Uterus (tissue), 4 donors: Measurements from ENCODE around the gene CUL3. TPM values are rescaled to one million over a fixed set of nuclear protein-coding genes. Genes with fewer than 3 reads are reported as not detected.
"Not testable (repeated sequence)": the region's sequence is repeated elsewhere in the genome, so short reads cannot be mapped to it uniquely, and the experiment has no call there.

Experiments used
- DNase-seq, 2 donors: peaks; one replicate each; pipeline ENCODE4 v3.0.0-alpha.2; 2019 to 2020
- H3K27ac ChIP-seq, 2 donors: fragments of 200-600 bp; sonication (generic); 1 replicate in 1 of 2; 2 replicates in 1 of 2; pipeline ENCODE4 v1.5.1; 2016 to 2018
- H3K27me3 ChIP-seq, 2 donors: fragments of 200-600 bp; sonication (generic); one replicate each; pipeline ENCODE4 v1.5.1; 2018 to 2019; ENCODE audit warnings: control low read depth in 1 of 2
- H3K36me3 ChIP-seq, 2 donors: fragments of 200-600 bp; sonication (generic); one replicate each; pipeline ENCODE4 v1.5.1; 2019; ENCODE audit warnings: control low read depth in 1 of 2
- H3K4me1 ChIP-seq, 2 donors: fragments of 200-600 bp; sonication (generic); one replicate each; pipeline ENCODE4 v1.5.1; 2018 to 2019; ENCODE audit warnings: control low read depth in 1 of 2
- H3K4me3 ChIP-seq, 2 donors: fragments of 200-600 bp; sonication (generic); 1 replicate in 1 of 2; 2 replicates in 1 of 2; pipeline ENCODE4 v1.5.1; 2018 to 2019; ENCODE audit warnings: mild to moderate bottlenecking in 1 of 2
- H3K9me3 ChIP-seq, 2 donors: fragments of 200-600 bp; sonication (generic); one replicate each; pipeline ENCODE4 v1.5.1; 2019; ENCODE audit warnings: control low read depth in 1 of 2
- POLR2A ChIP-seq, 2 donors: fragments of 450-650 bp; IDR thresholded peaks; one replicate each; pipeline ENCODE4 v1.6.1; 2016; ENCODE audit warnings: antibody characterized with exemption in 2 of 2, mild to moderate bottlenecking in 1 of 2, moderate library complexity in 1 of 2
- intact Hi-C: fragments of 100-400 bp; cut with DNase I; formaldehyde crosslinking; loops from one replicate; pipeline ENCODE4 v1.15.1; 2023; ENCODE audit warnings: low total_unique reads
- total RNA-seq, 4 donors: library from RNA; depleted of rRNA in 3 of 4; stranded (reverse); fragments of >200 nt in 3 of 4; gene quantifications; one replicate each; pipeline versions ENCODE4 v1.1.0 to v1.2.4, GENCODE V29; 2014 to 2023
- TF ChIP-seq, protein P1 (sequence below), 4 experiments: fragments of 200-600 bp in 2 of 4; fragments of 450-650 bp in 2 of 4; sonication (generic) in 2 of 4; IDR thresholded peaks; one replicate each; pipeline ENCODE4 v1.5.1; 2016 to 2019; ENCODE audit warnings: antibody characterized with exemption in 4 of 4, mild to moderate bottlenecking in 2 of 4, moderate library complexity in 1 of 4
- donor health status: DM: yes; HTN: yes; CAD: no.

Gene CUL3
- total RNA-seq, 4 donors from 2014 or later, result 37.4 to 126 (median 97.5) TPM

DNA sequence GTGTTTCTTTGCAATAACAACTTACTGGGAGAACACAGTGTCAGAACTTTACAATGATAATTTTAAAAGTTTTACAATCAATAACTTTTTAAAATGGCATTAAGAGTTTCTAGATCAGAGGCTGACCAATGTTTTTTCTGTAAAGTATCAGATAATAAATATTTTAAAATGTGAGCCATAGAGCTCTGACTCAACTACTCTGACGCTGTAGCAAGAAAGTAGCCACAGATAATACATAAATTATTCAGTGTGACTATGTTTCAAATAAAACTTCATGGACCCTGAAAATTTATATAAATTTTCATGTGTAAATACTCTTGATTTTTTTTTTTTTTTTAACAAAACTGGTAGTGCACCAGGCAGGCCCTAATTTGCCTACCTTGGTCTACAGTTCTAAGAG lies 77.4 kb downstream of the CUL3 start:
- TF ChIP-seq POLR2A (IDR thresholded peaks at IDR 0.05), result no peak
- TF ChIP-seq, protein P1, sequence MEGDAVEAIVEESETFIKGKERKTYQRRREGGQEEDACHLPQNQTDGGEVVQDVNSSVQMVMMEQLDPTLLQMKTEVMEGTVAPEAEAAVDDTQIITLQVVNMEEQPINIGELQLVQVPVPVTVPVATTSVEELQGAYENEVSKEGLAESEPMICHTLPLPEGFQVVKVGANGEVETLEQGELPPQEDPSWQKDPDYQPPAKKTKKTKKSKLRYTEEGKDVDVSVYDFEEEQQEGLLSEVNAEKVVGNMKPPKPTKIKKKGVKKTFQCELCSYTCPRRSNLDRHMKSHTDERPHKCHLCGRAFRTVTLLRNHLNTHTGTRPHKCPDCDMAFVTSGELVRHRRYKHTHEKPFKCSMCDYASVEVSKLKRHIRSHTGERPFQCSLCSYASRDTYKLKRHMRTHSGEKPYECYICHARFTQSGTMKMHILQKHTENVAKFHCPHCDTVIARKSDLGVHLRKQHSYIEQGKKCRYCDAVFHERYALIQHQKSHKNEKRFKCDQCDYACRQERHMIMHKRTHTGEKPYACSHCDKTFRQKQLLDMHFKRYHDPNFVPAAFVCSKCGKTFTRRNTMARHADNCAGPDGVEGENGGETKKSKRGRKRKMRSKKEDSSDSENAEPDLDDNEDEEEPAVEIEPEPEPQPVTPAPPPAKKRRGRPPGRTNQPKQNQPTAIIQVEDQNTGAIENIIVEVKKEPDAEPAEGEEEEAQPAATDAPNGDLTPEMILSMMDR (IDR thresholded peaks at IDR 0.05), result no peak
- H3K4me3 ChIP-seq, result no peak overlapping the region
- H3K36me3 ChIP-seq, result no peaks in the 10 kb centered on the region
- DNase-seq, result no peak
- no peak overlapping the region for H3K27ac ChIP-seq
- intact Hi-C loops, result no loop called here
- H3K9me3 ChIP-seq, result no peaks in the 10 kb centered on the region
- no peaks in the 10 kb centered on the region for H3K4me1 ChIP-seq
- no peaks in the 10 kb centered on the region for H3K27me3 ChIP-seq

DNA sequence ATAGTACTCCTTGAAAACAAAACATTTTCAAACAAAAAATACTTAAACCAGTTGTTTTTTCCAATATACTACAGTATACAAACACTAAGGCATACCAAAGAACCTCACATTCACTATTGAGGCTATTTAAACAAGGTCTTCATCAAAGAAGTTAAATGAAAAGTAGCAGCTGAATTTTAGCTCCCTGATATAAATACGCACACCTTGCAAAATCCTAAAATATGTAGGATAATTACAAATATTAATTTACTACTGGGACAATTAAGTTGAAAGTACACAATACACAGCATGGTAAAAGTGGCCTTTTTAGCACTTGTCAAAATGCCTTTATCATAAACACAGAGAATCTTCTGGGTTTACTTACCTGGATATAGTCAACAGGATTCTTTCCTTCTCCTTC lies 78.7 kb downstream of the CUL3 start:
- H3K36me3 ChIP-seq, result no peaks in the 10 kb centered on the region
- no peaks in the 10 kb centered on the region for H3K27me3 ChIP-seq
- no peak for DNase-seq
- H3K4me1 ChIP-seq, result no peaks in the 10 kb centered on the region
- H3K27ac ChIP-seq, result no peak overlapping the region
- H3K4me3 ChIP-seq, result no peak overlapping the region
- intact Hi-C loops, result no loop called here
- TF ChIP-seq, protein P1 (IDR thresholded peaks at IDR 0.05), result no peak
- no peak for TF ChIP-seq POLR2A (IDR thresholded peaks at IDR 0.05)
- no peaks in the 10 kb centered on the region for H3K9me3 ChIP-seq

DNA sequence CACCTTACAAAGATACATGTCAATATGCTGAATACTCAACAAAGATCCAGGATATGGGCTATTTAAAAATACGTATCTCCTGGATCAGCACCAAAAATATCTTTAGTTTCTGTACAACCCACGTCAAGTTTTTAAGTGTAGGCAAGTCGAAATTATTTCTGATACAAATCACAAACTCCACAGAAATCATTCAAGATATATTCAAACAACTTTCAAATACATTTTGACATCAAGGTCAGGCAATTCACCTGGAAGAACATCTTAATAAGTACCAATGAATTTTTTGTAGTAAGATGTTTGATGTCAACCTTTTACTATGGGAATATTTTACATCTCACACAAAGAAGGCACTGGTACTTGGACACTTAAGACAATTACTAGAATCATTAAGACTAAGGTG lies 86.2 kb downstream of the CUL3 start:
- Histone ChIP-seq H3K4me3 (no peak overlapping the region), H3K27ac (no peak overlapping the region), H3K36me3 (no peaks in the 10 kb centered on the region), H3K27me3 (no peaks in the 10 kb centered on the region), H3K9me3 (no peaks in the 10 kb centered on the region), H3K4me1 (no peaks in the 10 kb centered on the region)
- TF ChIP-seq, protein P1 (IDR thresholded peaks at IDR 0.05), result no peak
- no peak for TF ChIP-seq POLR2A (IDR thresholded peaks at IDR 0.05)
- intact Hi-C loops, result no loop called here
- DNase-seq, result no peak

DNA sequence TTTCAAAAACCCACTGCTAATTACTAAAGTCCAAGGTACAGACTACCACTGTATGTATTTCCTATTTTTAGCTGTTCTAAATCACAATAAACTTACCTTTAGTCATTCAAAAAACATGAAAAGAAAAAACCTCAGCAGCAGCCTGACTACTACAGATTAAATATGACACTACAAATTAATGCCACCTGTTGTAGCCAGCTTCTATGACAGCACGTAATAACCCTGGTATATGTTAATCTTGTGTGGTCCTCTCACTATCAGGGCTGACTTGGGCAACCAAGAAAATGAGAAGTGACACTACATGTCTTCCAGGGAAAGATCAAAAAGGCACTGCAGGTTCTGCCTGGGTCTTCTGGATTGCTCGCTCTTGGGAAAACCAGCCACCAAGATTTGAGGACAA lies 92.6 kb downstream of the CUL3 start:
- intact Hi-C loops, result no loop called here

DNA sequence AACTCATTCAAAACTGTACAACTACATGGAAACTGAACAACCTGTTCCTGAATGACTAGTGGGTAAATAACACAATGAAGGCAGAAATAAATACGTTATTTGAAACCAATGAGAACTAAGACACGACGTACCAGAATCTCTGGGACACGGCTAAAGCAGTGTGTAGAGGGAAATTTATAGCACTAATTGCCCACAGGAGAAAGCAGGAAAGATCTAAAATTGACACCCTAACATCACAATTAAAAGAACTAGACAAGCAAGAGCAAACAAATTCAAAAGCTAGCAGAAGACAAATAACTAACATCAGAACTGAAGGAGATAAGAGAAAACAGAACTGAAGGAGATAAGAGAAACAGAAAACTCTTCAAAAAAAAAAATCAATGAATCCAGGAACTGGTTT lies 97.2 kb downstream of the CUL3 start:
- DNase-seq, H3K9me3 ChIP-seq, H3K4me1 ChIP-seq, H3K27ac ChIP-seq, H3K27me3 ChIP-seq, H3K4me3 ChIP-seq, H3K36me3 ChIP-seq, intact Hi-C loops: not testable (repeated sequence)

More for the DNA sequence above, 92.6 kb downstream of the CUL3 start:
- H3K36me3 ChIP-seq, result no peaks in the 10 kb centered on the region
- H3K4me1 ChIP-seq, result no peaks in the 10 kb centered on the region
- H3K27ac ChIP-seq, result no peak overlapping the region
- no peaks in the 10 kb centered on the region for H3K9me3 ChIP-seq
- TF ChIP-seq, protein P1 (IDR thresholded peaks at IDR 0.05), result no peak
- TF ChIP-seq POLR2A (IDR thresholded peaks at IDR 0.05), result no peak
- no peak overlapping the region for H3K4me3 ChIP-seq
- no peaks in the 10 kb centered on the region for H3K27me3 ChIP-seq
- DNase-seq, result no peak

DNA sequence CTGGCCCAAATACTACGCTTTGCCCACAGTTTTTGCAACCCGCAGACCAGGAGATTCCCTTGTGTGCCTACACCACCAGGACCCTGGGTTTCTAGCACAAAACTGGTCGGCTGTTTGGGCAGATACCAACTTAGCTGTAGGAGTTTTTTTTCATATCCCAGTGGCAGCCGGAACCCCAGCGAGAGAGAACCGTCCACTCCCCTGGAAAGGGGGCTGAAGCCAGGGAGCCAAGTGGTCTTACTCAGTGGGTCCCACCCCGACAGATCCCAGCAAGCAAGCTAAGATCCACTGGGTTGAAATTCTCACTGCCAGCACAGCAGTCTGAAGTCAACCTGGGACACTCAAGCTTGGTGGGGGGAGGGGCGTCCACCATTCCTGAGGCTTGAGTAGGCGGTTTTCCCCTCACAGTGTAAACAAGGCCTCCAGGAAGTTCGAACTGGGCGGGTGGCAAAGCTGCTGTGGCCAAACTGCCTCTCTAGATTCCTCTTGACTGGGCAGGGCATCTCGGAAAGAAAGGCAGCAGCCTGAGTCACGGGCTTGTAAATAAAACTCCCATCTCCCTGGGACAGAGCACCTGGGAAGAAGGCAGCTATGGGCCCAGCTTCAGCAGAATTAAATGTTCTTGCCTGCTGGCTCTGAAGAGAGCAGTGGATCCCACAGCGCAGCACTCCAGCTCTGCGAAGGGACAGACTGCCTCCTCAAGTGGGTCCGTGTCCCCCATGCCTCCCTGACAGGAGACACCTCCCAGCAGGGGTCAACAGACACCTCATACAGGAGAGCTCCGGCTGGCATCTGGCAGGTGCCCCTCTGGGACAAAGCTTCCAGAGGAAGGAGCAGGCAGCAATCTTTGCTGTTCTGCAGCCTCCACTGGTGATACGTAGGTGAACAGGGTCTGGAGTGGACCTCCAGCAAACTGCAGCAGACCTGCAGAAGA lies 99.8 kb downstream of the CUL3 start:
- H3K27ac ChIP-seq, H3K27me3 ChIP-seq, H3K36me3 ChIP-seq, H3K4me3 ChIP-seq, H3K4me1 ChIP-seq, H3K9me3 ChIP-seq, intact Hi-C loops: not testable (repeated sequence)
- peak in 1 of 2 donors; percentile 39 for DNase-seq
